Osteoblast (primary cell): ENCODE data around the gene ROCK2. TPM values are rescaled to one million over a fixed set of nuclear protein-coding genes. Genes with fewer than 3 reads are reported as not detected.

Source experiments
- DNase-seq: peaks from one replicate; pipeline ENCODE4 v3.0.0; 2011; ENCODE audit warnings: low spot score, mixed read lengths; ENCODE audit not compliant: insufficient read length; ENCODE audit errors: missing footprints
- H2AFZ ChIP-seq: 2 replicates; pipeline ENCODE4 v1.6.0; 2011; ENCODE audit warnings: mild to moderate bottlenecking, low read length
- H3K27ac ChIP-seq: 2 replicates; pipeline ENCODE4 v1.5.1; 2011; ENCODE audit warnings: mild to moderate bottlenecking, low read depth, low read length, moderate library complexity
- H3K27me3 ChIP-seq: 2 replicates; pipeline ENCODE4 v1.6.0; 2012; ENCODE audit warnings: mild to moderate bottlenecking, control low read depth, inconsistent platforms, low read length, moderate library complexity; ENCODE audit not compliant: insufficient read depth
- H3K36me3 ChIP-seq: 2 replicates; pipeline ENCODE4 v1.5.1; 2011; ENCODE audit warnings: mild to moderate bottlenecking, low read length, control low read depth, moderate library complexity; ENCODE audit not compliant: insufficient read depth
- H3K4me1 ChIP-seq: 2 replicates; pipeline ENCODE4 v1.5.1; 2011; ENCODE audit warnings: mild to moderate bottlenecking, low read length, control low read depth, moderate library complexity; ENCODE audit not compliant: insufficient read depth
- H3K4me2 ChIP-seq: 2 replicates; pipeline ENCODE4 v1.6.0; 2011; ENCODE audit warnings: mild to moderate bottlenecking, low read length; ENCODE audit not compliant: insufficient read depth
- H3K4me3 ChIP-seq: fragments of 200-600 bp; sonication (generic); 3 replicates; pipeline ENCODE4 v1.5.1; 2012; ENCODE audit warnings: mild to moderate bottlenecking, low read length, inconsistent platforms; ENCODE audit not compliant: insufficient read depth
- H3K79me2 ChIP-seq: 2 replicates; pipeline ENCODE4 v1.6.0; 2012; ENCODE audit warnings: mild to moderate bottlenecking, low read length, control low read depth, inconsistent platforms; ENCODE audit not compliant: insufficient read depth
- H3K9me3 ChIP-seq: 2 replicates; pipeline ENCODE4 v1.5.1; 2011; ENCODE audit warnings: low read depth, low read length, control low read depth
- H4K20me1 ChIP-seq: 2 replicates; pipeline ENCODE4 v1.6.0; 2012; ENCODE audit warnings: mild to moderate bottlenecking, low read length, control low read depth; ENCODE audit not compliant: insufficient read depth
- total RNA-seq: library from RNA; depleted of rRNA; stranded (reverse); fragments of >200 nt; gene quantifications from 2 replicates; pipeline ENCODE4 v1.2.3, GENCODE V29; 2012
- TF ChIP-seq, protein P1 (sequence below): IDR thresholded peaks from 2 replicates; pipeline ENCODE4 v1.5.1; 2011; ENCODE audit warnings: mild to moderate bottlenecking, low read depth, low read length, moderate library complexity; ENCODE audit errors: extremely low read depth

Gene ROCK2
- total RNA-seq, 1 donor = 59.7 TPM

DNA sequence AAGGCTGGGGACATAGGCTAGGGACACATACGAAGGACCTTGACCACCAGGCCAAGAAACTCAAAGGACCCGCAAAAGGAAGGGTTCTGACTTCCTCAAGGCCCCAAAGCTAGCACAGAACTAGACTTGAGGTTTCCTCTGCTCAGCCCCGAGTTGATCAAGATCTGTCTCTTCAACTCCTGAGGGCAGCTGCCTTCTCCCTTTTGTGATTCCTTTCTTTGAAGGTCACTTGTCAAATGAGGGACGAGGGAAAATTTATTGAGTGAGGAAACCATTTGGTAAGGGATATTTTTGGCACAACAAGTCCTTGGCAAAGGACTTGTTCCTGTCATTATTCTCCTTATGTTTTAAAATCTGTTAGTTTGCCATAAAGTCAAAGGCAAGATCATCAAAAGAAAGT lies 12.3 kb upstream of the ROCK2 start:
- Histone ChIP-seq H3K4me1 (no peaks in the 10 kb centered on the region), H3K36me3 (no peaks in the 10 kb centered on the region), H3K79me2 (no peaks in the 10 kb centered on the region), H2AFZ (no peak overlapping the region), H3K27ac (no peak overlapping the region), H3K4me2 (no peak overlapping the region), H4K20me1 (no peaks in the 10 kb centered on the region), H3K4me3 (no peak overlapping the region), H3K9me3 (no peaks in the 10 kb centered on the region), H3K27me3 (no peaks in the 10 kb centered on the region)
- TF ChIP-seq, protein P1, sequence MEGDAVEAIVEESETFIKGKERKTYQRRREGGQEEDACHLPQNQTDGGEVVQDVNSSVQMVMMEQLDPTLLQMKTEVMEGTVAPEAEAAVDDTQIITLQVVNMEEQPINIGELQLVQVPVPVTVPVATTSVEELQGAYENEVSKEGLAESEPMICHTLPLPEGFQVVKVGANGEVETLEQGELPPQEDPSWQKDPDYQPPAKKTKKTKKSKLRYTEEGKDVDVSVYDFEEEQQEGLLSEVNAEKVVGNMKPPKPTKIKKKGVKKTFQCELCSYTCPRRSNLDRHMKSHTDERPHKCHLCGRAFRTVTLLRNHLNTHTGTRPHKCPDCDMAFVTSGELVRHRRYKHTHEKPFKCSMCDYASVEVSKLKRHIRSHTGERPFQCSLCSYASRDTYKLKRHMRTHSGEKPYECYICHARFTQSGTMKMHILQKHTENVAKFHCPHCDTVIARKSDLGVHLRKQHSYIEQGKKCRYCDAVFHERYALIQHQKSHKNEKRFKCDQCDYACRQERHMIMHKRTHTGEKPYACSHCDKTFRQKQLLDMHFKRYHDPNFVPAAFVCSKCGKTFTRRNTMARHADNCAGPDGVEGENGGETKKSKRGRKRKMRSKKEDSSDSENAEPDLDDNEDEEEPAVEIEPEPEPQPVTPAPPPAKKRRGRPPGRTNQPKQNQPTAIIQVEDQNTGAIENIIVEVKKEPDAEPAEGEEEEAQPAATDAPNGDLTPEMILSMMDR = no peak
- no peak for DNase-seq

DNA sequence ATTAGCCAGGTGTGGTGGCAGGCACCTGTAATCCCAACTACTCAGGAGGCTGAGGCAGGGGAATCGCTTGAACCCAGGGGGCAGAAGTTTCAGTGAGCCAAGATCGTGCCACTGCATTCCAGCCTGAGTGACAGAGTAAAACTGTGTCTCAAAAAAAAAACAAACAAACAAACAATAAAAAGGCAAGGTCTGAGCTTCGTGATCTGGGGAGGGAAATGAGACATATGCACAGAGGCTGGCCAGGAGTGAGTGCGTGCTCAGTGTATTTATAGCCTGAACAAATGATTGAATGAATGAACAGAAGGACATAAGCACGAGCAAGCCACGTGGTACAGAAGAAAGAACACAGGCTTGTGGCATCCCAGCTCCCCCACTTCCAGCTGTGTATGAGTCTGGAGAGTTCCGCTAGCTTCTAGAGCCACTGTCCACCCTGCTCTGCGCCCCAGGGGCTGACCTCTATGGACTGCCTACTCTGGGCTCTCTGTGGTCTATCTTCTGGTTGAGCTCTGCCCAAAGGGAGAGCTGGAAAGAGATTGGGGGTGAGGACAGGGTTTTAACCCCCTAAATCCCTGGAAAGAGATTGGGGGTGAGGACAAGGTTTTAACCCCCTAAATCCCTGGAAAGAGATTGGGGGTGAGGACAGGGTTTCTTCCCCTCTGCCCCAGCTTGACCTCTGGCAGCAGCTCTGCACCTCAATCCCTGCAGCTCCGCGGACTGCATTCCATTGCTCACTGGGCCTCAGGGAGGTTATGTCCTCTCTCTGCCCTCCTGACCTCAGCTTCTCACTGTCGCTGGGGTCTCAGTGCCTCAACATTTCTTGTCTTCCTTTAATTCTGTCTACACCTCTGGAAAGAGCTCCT lies 11.0 kb upstream of the ROCK2 start:
- TF ChIP-seq, protein P1 = no peak
- H3K36me3 ChIP-seq = no peaks in the 10 kb centered on the region
- H4K20me1 ChIP-seq = no peaks in the 10 kb centered on the region

DNA sequence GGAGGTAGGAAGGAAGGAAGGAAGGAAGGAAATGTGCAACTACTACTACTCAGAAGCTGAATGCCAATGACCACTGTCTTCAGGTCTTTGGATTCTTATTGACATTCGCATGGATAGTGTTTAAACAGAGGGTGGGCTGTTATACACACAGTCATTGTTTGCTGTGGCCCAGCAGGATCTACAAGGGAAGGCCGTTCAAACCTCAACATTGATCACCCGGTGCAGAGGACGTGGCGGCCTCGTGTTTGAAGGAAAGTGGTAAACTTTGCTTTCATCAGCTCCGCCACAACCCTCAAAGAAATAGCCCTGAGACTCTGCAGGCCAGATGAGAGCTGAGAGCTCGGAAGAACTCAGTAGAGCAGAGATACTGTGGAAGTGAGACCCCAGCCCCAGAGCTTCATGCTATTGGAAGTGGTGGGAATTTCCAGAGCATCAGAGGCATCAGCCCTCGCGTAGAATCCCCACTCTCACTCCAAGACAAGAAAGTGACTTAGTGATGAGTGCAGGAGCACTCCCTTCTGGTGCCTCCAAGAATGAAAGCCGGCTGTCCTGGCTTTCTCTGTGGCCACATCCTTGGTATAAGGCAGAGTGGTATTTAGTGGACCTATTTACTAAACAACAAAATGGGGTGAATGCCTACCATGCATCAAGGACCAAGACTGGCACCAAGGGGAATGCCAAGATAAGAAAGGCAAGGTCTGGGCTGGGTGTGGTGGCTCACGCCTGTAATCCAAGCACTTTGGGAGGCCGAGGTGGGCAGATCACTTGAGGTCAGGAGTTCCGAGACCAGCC lies 10.1 kb upstream of the ROCK2 start:
- H3K36me3 ChIP-seq = no peaks in the 10 kb centered on the region
- no peak for DNase-seq
- H3K9me3 ChIP-seq = no peaks in the 10 kb centered on the region
- no peak overlapping the region for H3K4me3 ChIP-seq
- H3K27me3 ChIP-seq = no peaks in the 10 kb centered on the region
- H2AFZ ChIP-seq = no peak overlapping the region
- no peaks in the 10 kb centered on the region for H3K4me1 ChIP-seq
- no peak overlapping the region for H3K4me2 ChIP-seq
- no peak overlapping the region for H3K27ac ChIP-seq
- TF ChIP-seq, protein P1 = no peak
- no peaks in the 10 kb centered on the region for H4K20me1 ChIP-seq
- no peaks in the 10 kb centered on the region for H3K79me2 ChIP-seq

More for the DNA sequence above, 11.0 kb upstream of the ROCK2 start:
- Histone ChIP-seq H3K9me3 (no peaks in the 10 kb centered on the region), H3K4me1 (no peaks in the 10 kb centered on the region), H3K4me3 (no peak overlapping the region), H3K79me2 (no peaks in the 10 kb centered on the region), H3K4me2 (no peak overlapping the region), H3K27ac (no peak overlapping the region), H2AFZ (no peak overlapping the region), H3K27me3 (no peaks in the 10 kb centered on the region)
- no peak for DNase-seq
